Type B pancreatic cell (in vitro differentiated cells): ENCODE results near the gene B3GNT5. TPM values are rescaled to one million over a fixed set of nuclear protein-coding genes. Genes with fewer than 3 reads are reported as not detected.

ENCODE experiments used
- DNase-seq: peaks from one replicate; pipeline ENCODE4 v3.0.0; 2021; ENCODE audit warnings: mixed read lengths; ENCODE audit not compliant: unreplicated experiment; ENCODE audit errors: extremely low spot score
- H3K27ac Mint-ChIP-seq: 2 replicates; pipeline ENCODE4 v1.8.0; 2021; ENCODE audit warnings: mild to moderate bottlenecking, mixed read lengths
- H3K27me3 Mint-ChIP-seq: 2 replicates; pipeline ENCODE4 v1.8.0; 2021; ENCODE audit warnings: mixed read lengths
- H3K36me3 Mint-ChIP-seq: 2 replicates; pipeline ENCODE4 v1.8.0; 2021; ENCODE audit warnings: mixed read lengths
- H3K4me1 Mint-ChIP-seq: one replicate; pipeline ENCODE4 v1.8.0; 2021; ENCODE audit warnings: mixed read lengths; ENCODE audit not compliant: unreplicated experiment
- H3K4me3 Mint-ChIP-seq: 2 replicates; pipeline ENCODE4 v1.8.0; 2021; ENCODE audit warnings: mild to moderate bottlenecking, mixed read lengths
- H3K9me3 Mint-ChIP-seq: 2 replicates; pipeline ENCODE4 v1.8.0; 2021; ENCODE audit warnings: mixed read lengths
- total RNA-seq: library from RNA; stranded (reverse); gene quantifications from 2 replicates; pipeline ENCODE4 v1.2.1, GENCODE V29; 2021; ENCODE audit warnings: low replicate concordance
- TF ChIP-seq, protein P1 (sequence below): fragments of 200-600 bp; sonication (generic); conservative IDR thresholded peaks from 2 replicates; pipeline ENCODE4 v1.5.0; 2021; ENCODE audit warnings: antibody characterized with exemption, mild to moderate bottlenecking

B3GNT5 gene
- total RNA-seq, 1 donor from 2014 or later, result 28.7 TPM

- Mint-ChIP-seq H3K27me3 (no peaks in the 10 kb centered on the region), H3K9me3 (no peaks in the 10 kb centered on the region), H3K36me3 (no peaks in the 10 kb centered on the region), H3K4me1 (peaks cover 7% of the 10 kb centered on the region), H3K27ac (peak overlapping the region; percentile 39), H3K4me3 (no peak overlapping the region)
- DNase-seq, result no peak
- TF ChIP-seq, protein P1, sequence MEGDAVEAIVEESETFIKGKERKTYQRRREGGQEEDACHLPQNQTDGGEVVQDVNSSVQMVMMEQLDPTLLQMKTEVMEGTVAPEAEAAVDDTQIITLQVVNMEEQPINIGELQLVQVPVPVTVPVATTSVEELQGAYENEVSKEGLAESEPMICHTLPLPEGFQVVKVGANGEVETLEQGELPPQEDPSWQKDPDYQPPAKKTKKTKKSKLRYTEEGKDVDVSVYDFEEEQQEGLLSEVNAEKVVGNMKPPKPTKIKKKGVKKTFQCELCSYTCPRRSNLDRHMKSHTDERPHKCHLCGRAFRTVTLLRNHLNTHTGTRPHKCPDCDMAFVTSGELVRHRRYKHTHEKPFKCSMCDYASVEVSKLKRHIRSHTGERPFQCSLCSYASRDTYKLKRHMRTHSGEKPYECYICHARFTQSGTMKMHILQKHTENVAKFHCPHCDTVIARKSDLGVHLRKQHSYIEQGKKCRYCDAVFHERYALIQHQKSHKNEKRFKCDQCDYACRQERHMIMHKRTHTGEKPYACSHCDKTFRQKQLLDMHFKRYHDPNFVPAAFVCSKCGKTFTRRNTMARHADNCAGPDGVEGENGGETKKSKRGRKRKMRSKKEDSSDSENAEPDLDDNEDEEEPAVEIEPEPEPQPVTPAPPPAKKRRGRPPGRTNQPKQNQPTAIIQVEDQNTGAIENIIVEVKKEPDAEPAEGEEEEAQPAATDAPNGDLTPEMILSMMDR, result no peak
These were observed 62.7 kb downstream of the B3GNT5 start for GRCh38 chr3:183315739-183316138.

GRCh38 chr3:183317271-183317670 is 64.2 kb downstream of the B3GNT5 start:
- H3K4me3 Mint-ChIP-seq, result no peak overlapping the region
- no peaks in the 10 kb centered on the region for H3K27me3 Mint-ChIP-seq
- DNase-seq, result no peak
- H3K4me1 Mint-ChIP-seq, result peaks cover 7% of the 10 kb centered on the region
- H3K36me3 Mint-ChIP-seq, result no peaks in the 10 kb centered on the region
- no peak overlapping the region for H3K27ac Mint-ChIP-seq
- no peaks in the 10 kb centered on the region for H3K9me3 Mint-ChIP-seq
- TF ChIP-seq, protein P1, result no peak

DNA sequence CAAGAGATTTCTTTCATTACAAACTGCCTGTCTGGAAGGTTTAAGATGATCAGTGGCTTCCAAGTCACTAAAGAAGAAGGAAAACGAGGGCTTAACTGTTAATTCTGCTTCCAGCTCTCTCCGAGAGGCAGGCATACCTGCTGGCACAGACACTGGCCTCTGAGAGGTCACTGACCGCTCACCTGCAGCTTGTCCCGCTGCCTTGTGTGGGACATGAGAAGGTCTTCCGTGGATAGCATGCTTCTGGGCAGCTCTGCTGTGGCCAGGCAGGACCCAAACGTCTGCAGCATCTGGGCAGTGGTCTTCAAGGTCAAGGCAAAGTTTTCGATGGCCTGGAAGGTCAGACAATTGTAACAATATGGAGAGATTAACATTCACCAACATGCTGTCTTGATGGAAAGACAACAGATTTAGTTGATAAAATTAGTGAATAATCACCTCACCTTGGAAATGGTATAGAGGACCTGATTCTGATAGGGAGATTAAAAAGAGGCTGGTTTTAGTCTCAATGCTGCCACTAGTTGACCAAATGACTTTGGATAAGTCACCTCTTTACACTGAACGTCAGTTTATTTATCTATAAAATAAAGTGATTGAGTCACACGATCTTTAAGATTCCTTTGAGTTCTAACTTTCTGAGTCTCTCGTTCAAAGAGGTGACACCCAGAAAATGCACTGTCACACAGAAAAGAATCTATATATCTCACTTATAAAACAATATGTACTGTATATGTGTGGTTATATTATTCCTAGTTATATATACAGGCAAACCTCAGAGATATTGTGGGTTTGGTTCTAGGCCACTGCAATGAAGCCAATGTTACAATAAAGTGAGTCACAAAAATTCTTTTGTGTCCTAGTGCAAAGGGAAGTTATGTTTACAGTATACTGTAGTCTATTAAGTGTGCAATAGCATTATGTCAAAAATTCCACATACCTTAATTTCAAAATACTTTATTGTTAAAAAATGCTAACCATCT is 65.1 kb downstream of the B3GNT5 start:
- H3K27me3 Mint-ChIP-seq, result no peaks in the 10 kb centered on the region
- no peak for DNase-seq

DNA sequence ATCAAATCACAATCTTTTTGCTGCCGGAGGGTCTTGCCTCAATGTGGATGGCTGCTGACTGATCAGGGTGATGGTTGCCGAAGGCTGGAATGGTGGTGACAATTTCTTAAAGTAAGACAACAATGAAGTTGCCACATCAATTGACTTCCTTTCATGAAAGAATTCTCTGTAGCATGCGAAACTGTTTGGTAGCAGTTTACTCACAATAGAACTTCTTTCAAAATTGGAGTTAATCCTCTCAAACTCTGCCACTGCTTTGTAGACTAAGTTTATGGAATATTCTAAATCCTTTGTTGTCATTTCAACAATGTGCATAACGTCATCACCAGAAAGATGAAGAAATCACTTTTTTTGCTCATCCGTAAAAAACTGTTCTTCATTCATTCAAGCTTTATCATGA is 65.8 kb downstream of the B3GNT5 start:
- H3K4me3 Mint-ChIP-seq, result no peak overlapping the region
- no peak overlapping the region for H3K27ac Mint-ChIP-seq
- no peaks in the 10 kb centered on the region for H3K36me3 Mint-ChIP-seq
- DNase-seq, result no peak
- H3K27me3 Mint-ChIP-seq, result no peaks in the 10 kb centered on the region
- TF ChIP-seq, protein P1, result no peak
- H3K4me1 Mint-ChIP-seq, result peaks cover 7% of the 10 kb centered on the region
- H3K9me3 Mint-ChIP-seq, result no peaks in the 10 kb centered on the region

More for the DNA sequence above, 65.1 kb downstream of the B3GNT5 start:
- TF ChIP-seq, protein P1, result no peak
- Mint-ChIP-seq H3K27ac (no peak overlapping the region), H3K4me3 (no peak overlapping the region), H3K9me3 (no peaks in the 10 kb centered on the region), H3K4me1 (peaks cover 7% of the 10 kb centered on the region), H3K36me3 (no peaks in the 10 kb centered on the region)

GRCh38 chr3:183319371-183319770 is 66.3 kb downstream of the B3GNT5 start:
- no peak for DNase-seq
- Mint-ChIP-seq H3K4me3 (no peak overlapping the region), H3K4me1 (peaks cover 7% of the 10 kb centered on the region), H3K9me3 (no peaks in the 10 kb centered on the region), H3K27me3 (no peaks in the 10 kb centered on the region), H3K36me3 (no peaks in the 10 kb centered on the region), H3K27ac (no peak overlapping the region)
- TF ChIP-seq, protein P1, result no peak

Other genes with a start within 250 kb of the B3GNT5 start
- 40.9 and 58.1 TPM in 2 replicates for gene MCCC1, start 153.8 kb upstream of the B3GNT5 start, total RNA-seq
- gene LAMP3, start 90.5 kb upstream of the B3GNT5 start, total RNA-seq, result 6.9 and 22.1 TPM in 2 replicates
- 1.2 and 2.7 TPM in 2 replicates for gene MCF2L2, start 175.4 kb downstream of the B3GNT5 start, total RNA-seq